GM13976 (cell line): ENCODE data around the gene MZT1.

Source experiments
- DNase-seq: peaks from one replicate; pipeline ENCODE4 v3.0.0; 2012; ENCODE audit warnings: low spot score
- in situ Hi-C: fragments of 300-500 bp; cut with MboI; formaldehyde crosslinking; loops from one replicate; pipeline ENCODE4 v1.12.0; 2022; ENCODE audit warnings: low sequenced_read_pairs, mixed read lengths, inconsistent platforms; ENCODE audit not compliant: unreplicated experiment
- TF ChIP-seq, protein P1 (sequence below): IDR thresholded peaks from 2 replicates; pipeline ENCODE4 v1.5.1; 2012; ENCODE audit warnings: borderline replicate concordance, mild to moderate bottlenecking; ENCODE audit not compliant: insufficient read depth; ENCODE audit errors: extremely low read depth, missing control alignments, control extremely low read depth

The MZT1 gene

DNA sequence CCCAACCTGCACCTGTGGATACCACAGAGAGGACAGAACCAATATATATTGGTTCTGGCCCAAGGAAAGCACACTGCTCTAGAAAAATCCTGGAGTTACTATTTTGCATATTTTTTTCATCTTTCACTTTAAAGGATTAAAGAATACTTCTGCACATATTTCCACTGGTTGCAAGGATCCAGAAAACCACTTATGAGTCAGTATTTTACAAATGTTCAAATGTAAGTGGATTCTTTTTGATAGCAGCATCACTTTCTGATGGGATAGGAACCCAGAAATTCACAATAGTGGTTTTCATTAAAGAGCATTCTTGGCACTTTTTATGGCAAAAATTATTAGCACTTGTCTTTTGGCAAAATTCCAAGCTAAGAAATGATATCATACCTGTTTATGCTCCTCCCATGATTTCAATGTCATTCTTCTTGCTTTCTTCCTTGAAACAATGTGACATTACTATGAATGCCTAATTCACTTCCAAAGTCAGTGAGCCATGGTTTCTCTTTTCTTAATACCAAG is 38.2 kb downstream of the MZT1 start:
- TF ChIP-seq, protein P1, sequence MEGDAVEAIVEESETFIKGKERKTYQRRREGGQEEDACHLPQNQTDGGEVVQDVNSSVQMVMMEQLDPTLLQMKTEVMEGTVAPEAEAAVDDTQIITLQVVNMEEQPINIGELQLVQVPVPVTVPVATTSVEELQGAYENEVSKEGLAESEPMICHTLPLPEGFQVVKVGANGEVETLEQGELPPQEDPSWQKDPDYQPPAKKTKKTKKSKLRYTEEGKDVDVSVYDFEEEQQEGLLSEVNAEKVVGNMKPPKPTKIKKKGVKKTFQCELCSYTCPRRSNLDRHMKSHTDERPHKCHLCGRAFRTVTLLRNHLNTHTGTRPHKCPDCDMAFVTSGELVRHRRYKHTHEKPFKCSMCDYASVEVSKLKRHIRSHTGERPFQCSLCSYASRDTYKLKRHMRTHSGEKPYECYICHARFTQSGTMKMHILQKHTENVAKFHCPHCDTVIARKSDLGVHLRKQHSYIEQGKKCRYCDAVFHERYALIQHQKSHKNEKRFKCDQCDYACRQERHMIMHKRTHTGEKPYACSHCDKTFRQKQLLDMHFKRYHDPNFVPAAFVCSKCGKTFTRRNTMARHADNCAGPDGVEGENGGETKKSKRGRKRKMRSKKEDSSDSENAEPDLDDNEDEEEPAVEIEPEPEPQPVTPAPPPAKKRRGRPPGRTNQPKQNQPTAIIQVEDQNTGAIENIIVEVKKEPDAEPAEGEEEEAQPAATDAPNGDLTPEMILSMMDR: no peak
- in situ Hi-C loops: no loop called here
- DNase-seq: no peak

DNA sequence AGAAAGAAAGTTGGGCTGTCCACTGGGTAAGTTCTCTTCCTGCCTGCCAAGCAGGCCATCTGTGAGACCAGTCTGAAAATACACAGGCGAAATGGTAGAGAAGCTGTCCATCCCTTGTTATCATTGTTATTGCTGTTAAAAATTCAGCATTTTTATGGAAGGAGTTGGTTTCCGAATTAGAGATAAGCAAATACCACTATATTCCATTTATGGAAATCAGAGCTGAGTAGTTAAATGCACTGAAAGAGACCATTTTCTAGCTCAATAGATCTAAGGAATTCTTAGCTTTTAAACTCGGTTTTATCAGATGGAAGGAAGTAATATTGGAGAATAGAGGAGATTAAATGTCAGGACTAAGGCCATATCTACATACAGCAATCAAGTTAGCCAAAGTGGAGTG is 40.7 kb downstream of the MZT1 start:
- in situ Hi-C loops: no loop called here
- no peak for DNase-seq

DNA sequence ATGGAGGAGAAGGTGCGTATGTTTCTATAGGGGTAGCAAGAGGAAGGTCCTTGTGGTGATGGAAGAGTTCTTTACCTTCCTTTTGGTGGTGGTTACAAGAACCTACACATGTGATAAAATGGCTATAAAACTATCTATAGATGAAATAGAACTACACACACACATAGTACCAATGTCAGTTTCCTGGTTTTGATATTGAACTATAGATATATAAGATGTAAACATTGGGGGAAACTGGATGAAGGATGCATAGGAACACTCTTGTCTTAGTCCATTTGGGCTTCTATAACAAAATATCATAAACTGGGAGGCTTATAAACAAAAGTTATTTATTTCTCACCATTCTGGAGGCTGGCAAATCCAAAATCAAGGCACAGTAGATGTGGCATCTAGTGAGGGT is 47.1 kb downstream of the MZT1 start:
- in situ Hi-C loops: no loop called here
- TF ChIP-seq, protein P1: no peak
- DNase-seq: no peak

More for the DNA sequence above, 40.7 kb downstream of the MZT1 start:
- TF ChIP-seq, protein P1: no peak

DNA sequence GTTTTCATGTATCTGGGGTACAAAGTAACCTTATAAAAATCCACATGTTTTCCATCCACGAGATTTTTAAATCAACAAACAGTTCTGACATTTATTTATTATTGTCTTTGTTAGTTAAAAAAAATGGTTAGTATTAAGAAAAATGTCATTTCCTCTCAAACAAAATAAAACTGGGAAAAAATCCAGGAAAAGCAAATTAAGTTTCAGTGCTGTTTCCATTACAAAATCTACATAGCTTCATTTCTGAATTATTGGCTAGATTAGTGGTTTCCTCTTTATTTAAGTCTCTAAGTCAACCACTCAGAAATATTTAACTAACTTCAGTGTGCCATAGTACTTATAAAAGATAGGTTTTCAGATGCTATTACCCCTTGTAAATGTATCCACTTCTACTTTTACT is 49.1 kb downstream of the MZT1 start:
- TF ChIP-seq, protein P1: no peak
- in situ Hi-C loops: no loop called here
- no peak for DNase-seq

DNA sequence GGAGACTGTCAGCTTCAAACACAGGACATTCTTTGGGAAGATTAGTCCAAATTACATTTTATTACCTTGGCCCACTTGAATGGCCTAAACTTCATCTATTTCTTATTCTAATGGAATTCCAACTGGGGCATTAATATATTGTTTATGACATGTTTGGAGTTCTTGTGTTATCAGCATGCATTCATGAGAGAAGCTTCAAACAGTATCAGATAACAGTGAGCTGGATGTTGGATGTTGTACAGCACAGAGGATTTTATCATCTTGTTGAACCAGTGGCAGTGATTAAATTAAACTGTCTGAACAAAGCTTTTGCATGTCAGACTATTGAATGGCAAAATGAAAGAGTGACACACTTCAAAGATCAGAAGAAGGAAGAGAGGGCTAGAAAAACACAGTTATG is 50.0 kb downstream of the MZT1 start:
- DNase-seq: no peak
- TF ChIP-seq, protein P1: no peak
- in situ Hi-C loops: no loop called here

DNA sequence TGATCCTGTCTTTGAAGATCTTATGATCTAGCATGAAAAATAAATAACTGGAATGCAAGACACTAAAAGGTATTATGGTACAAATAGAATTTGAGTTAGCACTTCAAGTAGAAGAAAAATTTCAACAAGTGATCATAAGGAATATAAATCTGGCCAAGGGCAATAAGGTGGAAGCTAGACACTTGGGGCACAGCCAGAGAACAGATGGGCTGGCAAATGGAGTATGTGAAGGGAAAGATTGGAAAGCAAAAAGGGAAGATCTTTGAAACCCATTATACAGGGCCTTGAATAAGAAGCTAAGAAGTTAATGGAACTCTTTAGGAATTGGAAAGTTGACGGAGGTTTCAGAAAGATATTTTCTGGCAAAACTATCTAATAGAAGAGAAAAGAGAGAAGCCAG is 61.0 kb downstream of the MZT1 start:
- TF ChIP-seq, protein P1: no peak
- no peak for DNase-seq
- in situ Hi-C loops: no loop called here

DNA sequence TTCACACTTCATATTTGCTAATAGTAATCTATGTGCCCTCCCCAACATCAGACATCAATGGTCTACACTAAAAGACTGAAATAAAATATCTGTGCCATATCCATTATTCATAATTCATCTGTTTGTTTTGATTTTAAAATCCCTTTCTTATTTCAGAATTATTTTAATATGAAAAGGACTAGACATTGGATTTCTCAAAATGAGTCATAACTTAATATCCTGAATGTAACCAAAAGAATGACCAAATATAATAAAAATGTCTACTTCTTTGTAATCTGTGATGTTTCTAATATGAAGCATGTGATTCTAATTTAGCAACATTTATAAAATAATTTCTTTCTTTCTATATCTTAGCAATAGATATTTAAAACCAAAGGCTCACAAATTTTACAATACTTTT is 64.9 kb downstream of the MZT1 start:
- TF ChIP-seq, protein P1: no peak
- in situ Hi-C loops: no loop called here
- no peak for DNase-seq
